PC-3 (cell line): ENCODE results near the gene ZNF407. TPM values are rescaled to one million over a fixed set of nuclear protein-coding genes. Genes with fewer than 3 reads are reported as not detected.

Source experiments
- ATAC-seq: fragments of 200-7000 bp; cut with Tn5 transposase; 2 replicates; pipeline ENCODE4 v1.9.1; 2020; ENCODE audit warnings: mild to moderate bottlenecking, moderate library complexity
- BruUV-seq: library from RNA; stranded (reverse); fragments of 400-500 nt; replicated peaks from 2 replicates; lab custom pipeline; 2021; lab: Mats Ljungman, UMichigan
- CTCF ChIA-PET: fragments of 300-600 bp; sonication (Branson Sonifier 250); formaldehyde crosslinking; loops from one replicate; lab custom pipeline; 2022; ENCODE audit warnings: antibody characterized with exemption; lab: Charles Lee
- POLR2A ChIA-PET: fragments of 300-600 bp; sonication (Branson Sonifier 250); formaldehyde crosslinking; loops from one replicate; lab custom pipeline; 2022; ENCODE audit warnings: antibody characterized with exemption; ENCODE audit not compliant: unreplicated experiment; lab: Charles Lee
- DNase-seq: peaks from one replicate; pipeline ENCODE4 v3.0.0-alpha.2; 2015
- H2AFZ ChIP-seq: fragments of 300-600 bp; sonication (generic); 2 replicates; pipeline ENCODE4 v1.6.0; 2016; ENCODE audit warnings: antibody characterized with exemption, low read length
- H3F3A ChIP-seq: fragments of 300-600 bp; sonication (generic); one replicate; pipeline ENCODE4 v1.6.0; 2017; ENCODE audit warnings: antibody characterized with exemption, low read length, control low read depth, mild to moderate bottlenecking; ENCODE audit not compliant: unreplicated experiment
- H3K27ac ChIP-seq: fragments of 300-600 bp; sonication (generic); 2 replicates; pipeline ENCODE4 v1.5.1; 2016; ENCODE audit warnings: mild to moderate bottlenecking, low read length
- H3K27me3 ChIP-seq: fragments of 300-600 bp; sonication (generic); 2 replicates; pipeline ENCODE4 v1.6.1; 2016; ENCODE audit warnings: low read length, mixed read lengths
- H3K36me3 ChIP-seq: fragments of 300-600 bp; sonication (generic); 2 replicates; pipeline ENCODE4 v1.6.1; 2016; ENCODE audit warnings: low read depth, mixed run types, low read length, mixed read lengths
- H3K4me1 ChIP-seq: fragments of 300-600 bp; sonication (generic); 2 replicates; pipeline ENCODE4 v1.5.1; 2016; ENCODE audit warnings: low read length; ENCODE audit not compliant: insufficient read depth
- H3K4me2 ChIP-seq: fragments of 300-600 bp; sonication (generic); 2 replicates; pipeline ENCODE4 v1.6.0; 2016; ENCODE audit warnings: low read length
- H3K4me3 ChIP-seq: fragments of 300-600 bp; sonication (generic); 2 replicates; pipeline ENCODE4 v1.5.1; 2016; ENCODE audit warnings: mild to moderate bottlenecking, low read length, mixed read lengths
- H3K79me2 ChIP-seq: fragments of 300-600 bp; sonication (generic); 2 replicates; pipeline ENCODE4 v1.6.1; 2017; ENCODE audit warnings: low read length, mixed read lengths
- H3K9ac ChIP-seq: fragments of 300-600 bp; sonication (generic); 2 replicates; pipeline ENCODE4 v1.6.0; 2016; ENCODE audit warnings: mild to moderate bottlenecking, low read length
- H3K9me2 ChIP-seq: fragments of 300-600 bp; sonication (generic); replicated peaks from 2 replicates; pipeline ENCODE4 v1.6.1; 2016; ENCODE audit warnings: mixed run types, low read length, mixed read lengths
- H3K9me3 ChIP-seq: fragments of 300-600 bp; sonication (generic); 2 replicates; pipeline ENCODE4 v1.6.1; 2016; ENCODE audit warnings: low read length, mixed read lengths
- H4K20me1 ChIP-seq: fragments of 300-600 bp; sonication (generic); 2 replicates; pipeline ENCODE4 v1.6.1; 2016; ENCODE audit warnings: low read length, mixed read lengths
- EZH2 ChIP-seq: fragments of 300-600 bp; sonication (generic); IDR thresholded peaks from one replicate; pipeline ENCODE4 v1.6.1; 2017; ENCODE audit warnings: antibody characterized with exemption, mild to moderate bottlenecking, low read length; ENCODE audit not compliant: unreplicated experiment
- EZH2phosphoT487 ChIP-seq: fragments of 300-600 bp; sonication (generic); IDR thresholded peaks from 2 replicates; pipeline ENCODE4 v1.6.1; 2018; ENCODE audit warnings: mild to moderate bottlenecking, antibody characterized with exemption, low read length, borderline replicate concordance
- intact Hi-C: fragments of 100-400 bp; cut with micrococcal nuclease; formaldehyde crosslinking; loops from 2 replicates; pipeline ENCODE4 v1.9.0; 2023
- total RNA-seq: library from RNA; depleted of rRNA; stranded (reverse); fragments of >200 nt; gene quantifications from 2 replicates; pipeline ENCODE4 v1.2.3, GENCODE V29; 2014
- TF ChIP-seq, protein P1 (sequence below): fragments of 300-600 bp; sonication (generic); conservative IDR thresholded peaks from 2 replicates; pipeline ENCODE4 v1.5.1; 2017; ENCODE audit warnings: antibody characterized with exemption, low read depth, mild to moderate bottlenecking, low read length

ZNF407 gene
- total RNA-seq, 1 experiment from 2014 or later = 9.3 TPM

- ATAC-seq = no peak
- no peaks in the 10 kb centered on the region for H3K9me3 ChIP-seq
- H3K79me2 ChIP-seq = no peaks in the 10 kb centered on the region
- no peak for DNase-seq
- H3K4me3 ChIP-seq = no peak overlapping the region
- H4K20me1 ChIP-seq = no peaks in the 10 kb centered on the region
- CTCF ChIA-PET = no interaction called here
- H3K36me3 ChIP-seq = no peaks in the 10 kb centered on the region
- no TSS peak for BruUV-seq
- H3K27me3 ChIP-seq = no peaks in the 10 kb centered on the region
- H3K4me2 ChIP-seq = no peak overlapping the region
- no peak overlapping the region for H3K9ac ChIP-seq
- H3K27ac ChIP-seq = no peak overlapping the region
- no peak overlapping the region for H2AFZ ChIP-seq
- TF ChIP-seq, protein P1, sequence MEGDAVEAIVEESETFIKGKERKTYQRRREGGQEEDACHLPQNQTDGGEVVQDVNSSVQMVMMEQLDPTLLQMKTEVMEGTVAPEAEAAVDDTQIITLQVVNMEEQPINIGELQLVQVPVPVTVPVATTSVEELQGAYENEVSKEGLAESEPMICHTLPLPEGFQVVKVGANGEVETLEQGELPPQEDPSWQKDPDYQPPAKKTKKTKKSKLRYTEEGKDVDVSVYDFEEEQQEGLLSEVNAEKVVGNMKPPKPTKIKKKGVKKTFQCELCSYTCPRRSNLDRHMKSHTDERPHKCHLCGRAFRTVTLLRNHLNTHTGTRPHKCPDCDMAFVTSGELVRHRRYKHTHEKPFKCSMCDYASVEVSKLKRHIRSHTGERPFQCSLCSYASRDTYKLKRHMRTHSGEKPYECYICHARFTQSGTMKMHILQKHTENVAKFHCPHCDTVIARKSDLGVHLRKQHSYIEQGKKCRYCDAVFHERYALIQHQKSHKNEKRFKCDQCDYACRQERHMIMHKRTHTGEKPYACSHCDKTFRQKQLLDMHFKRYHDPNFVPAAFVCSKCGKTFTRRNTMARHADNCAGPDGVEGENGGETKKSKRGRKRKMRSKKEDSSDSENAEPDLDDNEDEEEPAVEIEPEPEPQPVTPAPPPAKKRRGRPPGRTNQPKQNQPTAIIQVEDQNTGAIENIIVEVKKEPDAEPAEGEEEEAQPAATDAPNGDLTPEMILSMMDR = no peak
- TF ChIP-seq EZH2phosphoT487 = no peak
- no peak for TF ChIP-seq EZH2
- POLR2A ChIA-PET = no interaction called here
- no peaks in the 10 kb centered on the region for H3K4me1 ChIP-seq
- intact Hi-C loops = no loop called here
- H3F3A ChIP-seq = no peaks in the 10 kb centered on the region
- no peaks in the 10 kb centered on the region for H3K9me2 ChIP-seq
These were observed 431.8 kb downstream of the ZNF407 start for GRCh38 chr18:75029481-75029880.

DNA sequence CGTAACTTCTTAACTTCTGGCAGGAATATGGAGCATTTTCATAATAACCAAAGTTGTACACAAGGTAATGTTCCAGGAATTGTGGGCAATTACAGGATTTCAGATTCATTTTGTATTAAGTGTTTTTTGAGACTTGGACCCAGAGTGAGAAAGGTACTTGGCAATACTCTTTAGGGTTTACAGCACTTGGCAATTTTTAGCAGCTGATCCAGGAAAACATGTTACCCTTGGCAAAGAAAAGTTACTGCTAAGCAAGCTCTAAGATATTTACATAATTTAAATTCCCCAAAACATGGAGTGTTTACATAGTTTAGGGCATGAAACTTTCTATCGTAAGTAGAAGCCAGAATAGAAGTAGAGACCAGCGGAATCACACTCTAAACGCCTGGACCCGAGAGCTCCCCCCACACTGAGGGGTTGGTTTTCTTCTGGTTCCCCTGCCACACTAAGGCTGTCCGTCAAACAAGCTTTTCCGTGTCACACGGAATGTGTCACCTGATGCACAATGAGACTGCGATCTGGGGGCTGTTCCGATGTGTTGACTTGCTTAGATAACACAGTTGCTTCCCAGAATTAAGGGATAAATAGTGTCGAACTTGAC, 434.1 kb downstream of the ZNF407 start:
- H3K79me2 ChIP-seq = no peaks in the 10 kb centered on the region
- intact Hi-C loops = no loop called here
- H3K36me3 ChIP-seq = no peaks in the 10 kb centered on the region
- no peaks in the 10 kb centered on the region for H3K9me2 ChIP-seq
- H3K27ac ChIP-seq = no peak overlapping the region
- H3K9me3 ChIP-seq = no peaks in the 10 kb centered on the region
- no peak overlapping the region for H3K9ac ChIP-seq
- BruUV-seq = no TSS peak
- POLR2A ChIA-PET = no interaction called here
- peaks cover 5% of the 10 kb centered on the region for H3K4me1 ChIP-seq
- ATAC-seq (no peak), DNase-seq (no peak)
- TF ChIP-seq EZH2phosphoT487 = no peak
- TF ChIP-seq EZH2 = no peak
- TF ChIP-seq, protein P1 = no peak
- no peaks in the 10 kb centered on the region for H3F3A ChIP-seq
- CTCF ChIA-PET = no interaction called here
- no peak overlapping the region for H3K4me2 ChIP-seq
- H4K20me1 ChIP-seq = no peaks in the 10 kb centered on the region
- no peak overlapping the region for H2AFZ ChIP-seq
- H3K4me3 ChIP-seq = no peak overlapping the region
- H3K27me3 ChIP-seq = no peaks in the 10 kb centered on the region

- Histone ChIP-seq H3K4me1 (peaks cover 13% of the 10 kb centered on the region), H3K4me2 (no peak overlapping the region), H3K27ac (no peak overlapping the region), H2AFZ (no peak overlapping the region), H3F3A (no peaks in the 10 kb centered on the region), H3K9me3 (no peaks in the 10 kb centered on the region), H3K4me3 (no peak overlapping the region), H3K9me2 (no peaks in the 10 kb centered on the region), H3K27me3 (no peaks in the 10 kb centered on the region), H4K20me1 (no peaks in the 10 kb centered on the region), H3K36me3 (no peaks in the 10 kb centered on the region), H3K9ac (no peak overlapping the region), H3K79me2 (no peaks in the 10 kb centered on the region)
- ChIA-PET CTCF (no interaction called here), POLR2A (no interaction called here)
- intact Hi-C loops = no loop called here
- no peak for ATAC-seq
- TF ChIP-seq EZH2 (no peak), EZH2phosphoT487 (no peak)
- TF ChIP-seq, protein P1 = no peak
- no TSS peak for BruUV-seq
- DNase-seq = no peak
These were observed 435.8 kb downstream of the ZNF407 start for GRCh38 chr18:75033516-75033915.
